ENCODE measurements around the gene VTI1A. TPM values are rescaled to one million over a fixed set of nuclear protein-coding genes. Genes with fewer than 3 reads are reported as not detected.

Gene VTI1A
- total RNA-seq, 2 donors from 2014 or later = 71.6 to 139 TPM

- Histone ChIP-seq H3K27ac (peak overlapping the region; percentile 87 to 93), H3K36me3 (no peaks in the 10 kb centered on the region), H3K4me1 (ENCODE audit: control insufficient read depth in 1 of 2, low read depth in 2 of 2) (peaks cover 19 to 32% of the 10 kb centered on the region in 2 donors), H3K9me3 (no peaks in the 10 kb centered on the region), H3K4me3 (peak overlapping the region; percentile 95), H3K27me3 (replicated peaks; ENCODE audit: insufficient read depth) (no peaks in the 10 kb centered on the region)
- TF ChIP-seq CTCF (IDR thresholded peaks at IDR 0.05) = no peak
- DNase-seq (ENCODE audit: low spot score) (no peak), ATAC-seq (ENCODE audit: insufficient number of reproducible peaks, low FRiP score, low read depth) (no peak)
Observed at GRCh38 chr10:112447620-112447928, 559 bp downstream of the VTI1A start.

- Histone ChIP-seq H3K9me3 (no peaks in the 10 kb centered on the region), H3K27me3 (replicated peaks; ENCODE audit: insufficient read depth) (no peaks in the 10 kb centered on the region), H3K27ac (no peak overlapping the region), H3K4me3 (no peak overlapping the region), H3K4me1 (ENCODE audit: control insufficient read depth in 1 of 2, low read depth in 2 of 2) (peaks cover 19 to 32% of the 10 kb centered on the region in 2 donors), H3K36me3 (no peaks in the 10 kb centered on the region)
- DNase-seq (ENCODE audit: low spot score) = no peak
- ATAC-seq (ENCODE audit: insufficient number of reproducible peaks, low FRiP score, low read depth) = no peak
- no peak for TF ChIP-seq CTCF (IDR thresholded peaks at IDR 0.05)
Observed at GRCh38 chr10:112448888-112449287, 1.9 kb downstream of the VTI1A start.

- ATAC-seq (ENCODE audit: insufficient number of reproducible peaks, low FRiP score, low read depth) (no peak), DNase-seq (ENCODE audit: low spot score) (no peak)
- no peaks in the 10 kb centered on the region for H3K27me3 ChIP-seq (replicated peaks; ENCODE audit: insufficient read depth)
- no peaks in the 10 kb centered on the region for H3K36me3 ChIP-seq
- no peak for TF ChIP-seq CTCF (IDR thresholded peaks at IDR 0.05)
- no peaks in the 10 kb centered on the region for H3K4me1 ChIP-seq (ENCODE audit: control insufficient read depth in 1 of 2, low read depth in 2 of 2)
- no peaks in the 10 kb centered on the region for H3K9me3 ChIP-seq
- H3K4me3 ChIP-seq = no peak overlapping the region
- no peak overlapping the region for H3K27ac ChIP-seq
Observed at GRCh38 chr10:112454910-112455779, 8.1 kb downstream of the VTI1A start.

- H3K4me1 ChIP-seq (ENCODE audit: control insufficient read depth in 1 of 2, low read depth in 2 of 2) = no peaks in the 10 kb centered on the region
- ATAC-seq (ENCODE audit: insufficient number of reproducible peaks, low FRiP score, low read depth) (no peak), DNase-seq (ENCODE audit: low spot score) (no peak)
- H3K4me3 ChIP-seq = no peak overlapping the region
- H3K9me3 ChIP-seq = no peaks in the 10 kb centered on the region
- H3K36me3 ChIP-seq = peaks cover 6% of the 10 kb centered on the region
- no peak overlapping the region for H3K27ac ChIP-seq
- no peak for TF ChIP-seq CTCF (IDR thresholded peaks at IDR 0.05)
- no peaks in the 10 kb centered on the region for H3K27me3 ChIP-seq (replicated peaks; ENCODE audit: insufficient read depth)
Observed at GRCh38 chr10:112456533-112456932, 9.5 kb downstream of the VTI1A start.

- H3K27ac ChIP-seq = no peak overlapping the region
- ATAC-seq (ENCODE audit: insufficient number of reproducible peaks, low FRiP score, low read depth) (no peak), DNase-seq (ENCODE audit: low spot score) (no peak)
- no peak overlapping the region for H3K4me3 ChIP-seq
- H3K27me3 ChIP-seq (replicated peaks; ENCODE audit: insufficient read depth) = no peaks in the 10 kb centered on the region
- peaks cover 9% of the 10 kb centered on the region for H3K36me3 ChIP-seq
- TF ChIP-seq CTCF (IDR thresholded peaks at IDR 0.05) = no peak
- no peaks in the 10 kb centered on the region for H3K9me3 ChIP-seq
- H3K4me1 ChIP-seq (ENCODE audit: control insufficient read depth in 1 of 2, low read depth in 2 of 2) = no peaks in the 10 kb centered on the region
Observed at GRCh38 chr10:112460366-112460765, 13.4 kb downstream of the VTI1A start.

Measured in thoracic aorta (tissue), 2 donors.